KBM-7 (cell line): ENCODE measurements around the gene SPC25.
"Not testable (repeated sequence)": the region's sequence is repeated elsewhere in the genome, so short reads cannot be mapped to it uniquely, and the experiment has no call there.

ENCODE experiments used
- DNase-seq: peaks from one replicate; pipeline ENCODE4 v3.0.0-alpha.2; 2015
- in situ Hi-C: fragments of 300-500 bp; cut with MboI; formaldehyde crosslinking; loops from 2 replicates; pipeline ENCODE4 v1.14.3; 2020; ENCODE audit warnings: low sequenced_read_pairs, low pct_unique_long_range_greater_than_20kb, mixed read lengths

SPC25 gene

DNA sequence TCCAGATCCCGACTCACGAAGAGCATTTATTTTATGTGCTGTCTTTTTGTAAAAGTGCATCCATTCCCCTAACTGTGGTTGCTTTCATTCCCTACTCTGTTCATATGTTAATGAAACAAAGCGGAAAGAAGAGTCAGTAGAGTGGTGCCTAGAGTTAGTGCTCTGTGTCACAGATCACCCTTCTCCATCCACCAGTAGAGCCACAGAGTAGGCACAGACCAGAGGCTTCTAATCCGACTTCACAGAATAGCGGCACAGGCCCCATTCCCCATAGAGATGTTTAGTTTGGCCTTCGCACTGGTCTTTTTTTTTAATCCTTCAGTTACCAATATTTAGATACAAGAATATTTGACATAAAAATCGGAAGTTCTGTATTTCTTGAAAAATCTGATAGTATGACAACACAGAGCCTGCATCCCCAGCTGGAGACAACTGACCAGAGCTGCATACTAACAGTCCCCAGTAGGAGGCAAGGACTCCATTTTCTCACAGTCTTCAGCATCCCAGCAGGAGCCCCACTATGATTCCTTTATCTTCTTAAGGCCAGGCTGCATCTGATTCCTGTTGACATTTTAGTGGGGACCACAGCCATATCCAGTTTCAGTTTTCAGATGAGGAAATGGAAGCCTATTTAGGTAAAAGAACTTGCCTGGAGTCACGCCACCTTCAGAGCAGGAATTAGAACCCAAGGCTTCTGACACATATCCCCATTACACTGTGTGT is 17.9 kb upstream of the SPC25 start:
- in situ Hi-C loops: loop anchor here (25.0 kb wide), 2 partner anchors 121 to 571 kb away; no protein-coding TSS in a partner anchor
- DNase-seq: no peak

- DNase-seq: no peak
- in situ Hi-C loops: loop anchor here (25.0 kb wide), 2 partner anchors 117 to 567 kb away; no protein-coding TSS in a partner anchor
Observed at GRCh38 chr2:168904358-168904757, 14.1 kb upstream of the SPC25 start.

- in situ Hi-C loops: loop anchor here (25.0 kb wide), 2 partner anchors 117 to 567 kb away; no protein-coding TSS in a partner anchor
- no peak for DNase-seq
Observed at GRCh38 chr2:168903888-168904287, 13.7 kb upstream of the SPC25 start.

GRCh38 chr2:168901003-168901402 is 10.8 kb upstream of the SPC25 start, which contains the start of gene G6PC2:
Gene G6PC2, plus strand, starts transcription at chr2:168901291. Its CDS starts 41 bp downstream, at chr2:168901332.
- in situ Hi-C loops: loop anchor here (25.0 kb wide), 2 partner anchors 114 to 564 kb away; no protein-coding TSS in a partner anchor
- no peak for DNase-seq

DNA sequence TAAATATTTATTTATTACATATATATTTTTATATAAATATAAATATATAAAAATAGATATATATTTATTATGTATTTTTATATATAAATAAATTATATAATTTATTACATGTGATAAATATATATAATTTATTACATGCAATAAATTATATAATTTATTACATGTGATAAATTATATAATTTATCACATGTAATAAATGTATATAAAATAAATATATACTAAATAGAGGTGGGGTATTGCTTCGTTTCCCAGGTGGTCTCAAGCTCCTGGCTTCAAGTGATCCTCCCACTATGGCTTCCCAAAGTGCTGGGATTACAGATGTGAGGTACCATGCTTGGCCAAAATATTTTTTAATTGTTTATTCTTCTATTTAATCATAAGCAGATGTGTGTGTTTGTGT is 7.2 kb upstream of the SPC25 start:
- in situ Hi-C loops: no loop called here
- no peak for DNase-seq

DNA sequence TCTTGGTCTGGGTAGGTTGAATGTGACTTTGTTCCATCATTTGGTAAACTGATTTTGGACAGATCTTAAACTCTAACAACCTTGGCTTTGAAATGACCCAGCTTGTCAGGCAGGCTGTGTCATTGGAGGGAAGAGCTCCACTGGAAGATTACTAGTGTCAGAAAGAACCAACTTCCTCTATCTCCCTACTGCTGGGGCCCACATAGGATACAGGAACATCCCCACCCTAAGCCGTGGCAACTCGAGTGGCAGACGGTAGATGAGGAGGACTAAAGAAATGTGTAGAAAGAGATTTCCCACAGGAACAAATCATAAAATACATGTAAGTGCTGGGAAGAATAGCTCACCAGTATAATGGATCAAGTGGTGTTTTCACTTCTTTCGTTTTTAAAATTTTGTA is 6.6 kb upstream of the SPC25 start:
- peak; percentile 68 for DNase-seq
- in situ Hi-C loops: no loop called here

DNA sequence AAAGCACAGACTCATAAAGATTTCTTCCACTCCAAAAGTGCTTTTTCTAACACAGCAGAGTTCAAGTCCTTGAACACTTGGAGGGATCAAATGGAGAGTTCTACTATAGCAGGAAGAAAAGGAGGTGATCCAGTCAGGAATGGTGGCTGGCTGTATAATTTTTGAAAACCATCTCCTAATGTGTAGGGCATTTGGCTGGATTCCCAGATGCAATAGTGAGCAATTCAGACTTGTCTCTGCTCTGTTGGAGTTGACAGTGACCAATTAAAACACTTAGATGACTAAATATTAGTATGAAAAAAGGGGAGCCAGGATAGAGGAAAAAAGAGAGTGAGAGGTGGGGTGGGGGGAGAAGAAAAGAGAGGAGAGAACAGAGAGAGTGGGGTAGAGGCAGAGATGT is 5.5 kb upstream of the SPC25 start:
- in situ Hi-C loops: no loop called here
- DNase-seq: no peak

DNA sequence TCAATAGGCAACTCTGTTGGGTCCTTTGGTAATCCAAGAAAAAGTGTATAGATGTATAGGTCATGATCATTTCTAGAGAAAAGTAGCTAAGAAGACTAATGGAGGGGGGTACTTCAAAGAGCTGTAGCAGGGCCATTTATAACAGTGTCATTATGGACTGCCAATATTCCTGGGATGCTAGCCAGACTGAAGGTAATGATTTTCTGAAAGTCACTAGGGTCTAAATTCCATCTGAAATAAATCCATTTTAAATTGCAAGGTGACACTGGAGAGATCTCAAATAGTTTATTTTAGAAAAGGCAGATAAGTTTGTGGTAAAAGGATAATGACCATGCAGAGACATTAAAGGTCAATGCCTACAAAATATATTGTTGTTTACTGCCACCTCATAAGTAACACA is 4.5 kb upstream of the SPC25 start:
- no peak for DNase-seq

DNA sequence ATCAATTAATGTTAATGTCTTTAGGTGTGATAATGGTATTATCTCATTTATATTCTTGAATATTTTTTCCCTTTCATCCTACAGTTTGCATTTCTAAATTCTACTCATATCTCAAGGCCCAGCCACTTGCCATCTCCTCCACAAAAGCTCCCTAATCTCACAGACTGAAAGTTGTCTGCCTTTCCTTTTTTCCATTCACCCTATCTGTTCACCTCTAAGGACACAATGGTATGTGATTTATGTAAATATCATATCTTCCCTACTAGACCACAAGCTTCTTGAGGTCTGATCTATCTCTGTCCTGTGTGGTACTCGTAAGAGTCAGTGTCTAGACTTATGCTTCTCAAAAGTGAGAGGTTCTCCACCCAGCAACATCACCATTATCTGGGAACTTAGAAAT is 3.9 kb upstream of the SPC25 start:
- in situ Hi-C loops: no loop called here
- DNase-seq: no peak

More for the DNA sequence above, 4.5 kb upstream of the SPC25 start:
- in situ Hi-C loops: no loop called here

- in situ Hi-C loops: no loop called here
- DNase-seq: no peak
Observed at GRCh38 chr2:168892327-168892726, 2.1 kb upstream of the SPC25 start.

- in situ Hi-C loops: no loop called here
- no peak for DNase-seq
Observed at GRCh38 chr2:168889635-168890005, 610 bp downstream of the SPC25 start.

GRCh38 chr2:168884975-168885374 is 5.3 kb downstream of the SPC25 start:
- in situ Hi-C loops: no loop called here
- DNase-seq: no peak

- in situ Hi-C loops, DNase-seq: not testable (repeated sequence)
Observed at GRCh38 chr2:168882163-168882562, 8.1 kb downstream of the SPC25 start.

DNA sequence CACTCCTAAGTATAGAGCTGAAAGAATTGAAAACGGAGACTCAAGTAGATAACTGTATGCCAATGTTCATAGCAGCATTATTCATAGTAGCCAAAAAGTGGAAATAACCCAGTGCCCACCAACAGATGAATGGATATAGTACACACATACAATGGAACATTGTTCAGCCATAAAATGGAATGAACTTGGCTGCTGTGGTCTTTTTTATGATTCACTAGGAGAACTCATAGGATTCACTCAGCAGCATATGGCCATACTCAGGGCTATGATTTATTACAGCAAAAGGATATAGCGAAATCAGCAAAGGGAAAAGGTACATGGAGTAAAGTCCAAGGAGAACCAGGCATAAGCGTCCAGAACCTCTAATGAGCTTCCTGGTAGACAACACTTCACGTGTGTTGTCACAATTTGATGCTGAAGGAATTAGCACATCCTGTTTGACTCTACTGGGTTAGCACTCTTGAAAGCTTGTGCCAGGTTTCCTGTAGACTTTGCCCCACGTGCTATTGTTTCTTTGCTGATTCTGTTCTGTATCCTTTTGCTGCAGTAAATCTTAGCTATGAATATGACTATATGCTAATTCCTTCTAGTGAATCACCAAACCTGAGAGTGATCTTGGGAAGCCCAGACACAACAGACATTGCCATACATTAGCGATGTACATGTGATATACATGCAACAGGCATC is 15.7 kb downstream of the SPC25 start:
- in situ Hi-C loops: no loop called here
- no peak for DNase-seq

- DNase-seq, in situ Hi-C loops: not testable (repeated sequence)
Observed at GRCh38 chr2:168870824-168871223, 19.4 kb downstream of the SPC25 start.

DNA sequence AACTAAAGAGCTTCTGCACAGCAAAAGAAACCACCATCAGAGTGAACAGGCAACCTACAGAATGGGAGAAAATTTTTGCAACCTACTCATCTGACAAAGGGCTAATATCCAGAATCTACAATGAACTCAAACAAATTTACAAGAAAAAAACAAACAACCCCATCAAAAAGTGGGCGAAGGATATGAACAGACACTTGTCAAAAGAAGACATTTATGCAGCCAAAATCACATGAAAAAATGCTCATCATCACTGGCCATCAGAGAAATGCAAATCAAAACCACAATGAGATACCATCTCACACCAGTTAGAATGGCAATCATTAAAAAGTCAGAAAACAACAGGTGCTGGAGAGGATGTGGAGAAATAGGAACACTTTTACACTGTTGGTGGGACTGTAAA is 19.9 kb downstream of the SPC25 start:
- DNase-seq, in situ Hi-C loops: not testable (repeated sequence)

DNA sequence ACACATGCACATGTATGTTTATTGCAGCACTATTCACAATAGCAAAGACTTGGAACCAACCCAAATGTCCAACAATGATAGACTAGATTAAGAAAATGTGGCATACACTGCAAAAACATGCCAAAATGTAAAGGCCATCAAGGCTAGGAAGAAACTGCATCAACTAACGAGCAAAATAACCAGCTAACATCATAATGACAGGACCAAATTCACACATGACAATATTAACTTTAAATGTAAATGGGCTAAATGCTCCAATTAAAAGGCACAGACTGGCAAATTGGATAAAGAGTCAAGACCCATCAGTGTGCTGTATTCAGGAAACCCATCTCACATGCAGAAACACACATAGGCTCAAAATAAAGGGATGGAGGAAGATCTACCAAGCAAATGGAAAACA is 23.1 kb downstream of the SPC25 start:
- DNase-seq, in situ Hi-C loops: not testable (repeated sequence)

- in situ Hi-C loops: no loop called here
- no peak for DNase-seq
Observed at GRCh38 chr2:168858146-168858545, 32.1 kb downstream of the SPC25 start.

- DNase-seq: no peak
- in situ Hi-C loops: no loop called here
Observed at GRCh38 chr2:168855601-168856000, 34.6 kb downstream of the SPC25 start.

DNA sequence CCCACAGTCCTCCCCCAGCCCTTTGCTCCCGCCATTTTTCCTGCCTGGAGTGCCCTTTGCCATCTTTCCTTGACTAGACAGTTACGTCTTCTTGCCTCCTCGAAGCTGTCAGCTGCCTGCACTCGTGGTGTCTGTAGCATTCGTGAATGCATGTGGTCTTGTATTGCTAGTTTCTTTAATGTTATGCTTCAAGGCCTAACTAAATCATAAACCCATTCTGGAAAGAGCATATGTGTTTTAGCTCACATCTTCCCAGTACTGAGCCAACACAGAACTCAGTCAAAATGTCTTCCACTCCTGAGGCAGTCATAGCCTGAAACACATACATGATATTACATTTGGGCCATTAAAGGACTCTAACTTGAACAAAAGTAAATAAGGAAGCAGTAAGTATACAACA is 35.6 kb downstream of the SPC25 start:
- DNase-seq: no peak
- in situ Hi-C loops: no loop called here
